Activated CD4-positive, alpha-beta memory T cell treated with anti-CD3 and anti-CD28 coated beads, Interleukin-2, amount 10 ng/mL, durations not matched to agents 7 days and 5 days (primary cell): Measurements from ENCODE around the gene ATP13A3. TPM values are rescaled to one million over a fixed set of nuclear protein-coding genes. Genes with fewer than 3 reads are reported as not detected.

Source experiments
- total RNA-seq, 2 experiments: library from RNA; stranded (reverse); gene quantifications; one replicate each; pipeline ENCODE4 v1.2.3, GENCODE V29; 2021

ATP13A3 gene
- total RNA-seq, 2 experiments from 2014 or later = 76.8 to 77.8 TPM

Other genes with a start within 250 kb of the ATP13A3 start
- not detected for gene CPN2, start 135.7 kb downstream of the ATP13A3 start, total RNA-seq
- gene LRRC15, start 117.3 kb downstream of the ATP13A3 start, total RNA-seq = not detected
- 1 to 10 TPM; 1.3 TPM for gene GP5, start 87.7 kb downstream of the ATP13A3 start, total RNA-seq
- gene TMEM44, start 146.4 kb upstream of the ATP13A3 start, total RNA-seq = 1 to 10 TPM; 6.2 to 7.1 TPM
- gene LSG1, start 185.2 kb upstream of the ATP13A3 start, total RNA-seq = 10 to 100 TPM; 24.7 to 26.5 TPM
- 1 to 10 TPM; 4.3 TPM for gene FAM43A, start 198.9 kb upstream of the ATP13A3 start, total RNA-seq